Neural crest cell (in vitro differentiated cells): ENCODE measurements around the gene PTRH1. TPM values are rescaled to one million over a fixed set of nuclear protein-coding genes. Genes with fewer than 3 reads are reported as not detected.
A peak's percentile ranks its signal among the peaks of the same experiment; 100 is the strongest.
"Not testable (repeated sequence)": the region's sequence is repeated elsewhere in the genome, so short reads cannot be mapped to it uniquely, and the experiment has no call there.

ENCODE experiments used
- DNase-seq: peaks from one replicate; pipeline ENCODE4 v3.0.0; 2021; ENCODE audit warnings: low read depth, mixed read lengths, low spot score
- H3K27ac Mint-ChIP-seq: one replicate; pipeline ENCODE4 v1.8.0; 2021; ENCODE audit warnings: mild to moderate bottlenecking, mixed read lengths; ENCODE audit not compliant: unreplicated experiment
- H3K27me3 Mint-ChIP-seq: 2 replicates; pipeline ENCODE4 v1.8.0; 2021; ENCODE audit warnings: low read depth, mild to moderate bottlenecking, mixed read lengths
- H3K36me3 Mint-ChIP-seq: 2 replicates; pipeline ENCODE4 v1.8.0; 2021; ENCODE audit warnings: low read depth, mild to moderate bottlenecking, mixed read lengths
- H3K4me1 Mint-ChIP-seq: 2 replicates; pipeline ENCODE4 v1.8.0; 2021; ENCODE audit warnings: mixed read lengths
- H3K4me3 Mint-ChIP-seq: one replicate; pipeline ENCODE4 v1.8.0; 2021; ENCODE audit warnings: mild to moderate bottlenecking, mixed read lengths
- H3K9me3 Mint-ChIP-seq: 2 replicates; pipeline ENCODE4 v1.8.0; 2021; ENCODE audit warnings: mixed read lengths
- total RNA-seq: library from RNA; stranded (reverse); gene quantifications from 2 replicates; pipeline ENCODE4 v1.2.1, GENCODE V29; 2021
- TF ChIP-seq, protein P1 (sequence below): fragments of 200-600 bp; sonication (generic); conservative IDR thresholded peaks from 2 replicates; pipeline ENCODE4 v1.5.0; 2021; ENCODE audit warnings: antibody characterized with exemption, mild to moderate bottlenecking

PTRH1 gene
- total RNA-seq, 1 donor from 2014 or later = 9.8 TPM

DNA sequence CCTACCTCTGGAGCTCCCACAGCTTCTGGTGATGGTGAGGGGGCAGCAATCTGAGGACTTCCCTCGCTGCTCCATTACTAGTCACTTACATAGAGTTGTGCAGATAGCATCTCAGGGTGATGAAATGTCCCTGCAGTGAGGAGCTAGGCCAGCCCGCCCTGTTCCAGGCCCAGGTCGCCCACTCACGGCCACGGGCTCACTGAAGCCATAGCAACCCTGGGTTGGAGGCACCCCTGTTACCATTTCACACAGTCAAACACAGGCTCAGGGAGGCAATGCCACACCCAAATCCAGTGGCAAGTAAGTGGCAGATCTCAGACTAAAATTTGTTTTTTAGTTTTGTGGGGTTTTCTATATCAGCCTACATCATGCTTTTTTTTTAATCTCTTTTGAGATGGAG is 43.4 kb upstream of the PTRH1 start:
- H3K27ac Mint-ChIP-seq = no peak overlapping the region
- TF ChIP-seq, protein P1, sequence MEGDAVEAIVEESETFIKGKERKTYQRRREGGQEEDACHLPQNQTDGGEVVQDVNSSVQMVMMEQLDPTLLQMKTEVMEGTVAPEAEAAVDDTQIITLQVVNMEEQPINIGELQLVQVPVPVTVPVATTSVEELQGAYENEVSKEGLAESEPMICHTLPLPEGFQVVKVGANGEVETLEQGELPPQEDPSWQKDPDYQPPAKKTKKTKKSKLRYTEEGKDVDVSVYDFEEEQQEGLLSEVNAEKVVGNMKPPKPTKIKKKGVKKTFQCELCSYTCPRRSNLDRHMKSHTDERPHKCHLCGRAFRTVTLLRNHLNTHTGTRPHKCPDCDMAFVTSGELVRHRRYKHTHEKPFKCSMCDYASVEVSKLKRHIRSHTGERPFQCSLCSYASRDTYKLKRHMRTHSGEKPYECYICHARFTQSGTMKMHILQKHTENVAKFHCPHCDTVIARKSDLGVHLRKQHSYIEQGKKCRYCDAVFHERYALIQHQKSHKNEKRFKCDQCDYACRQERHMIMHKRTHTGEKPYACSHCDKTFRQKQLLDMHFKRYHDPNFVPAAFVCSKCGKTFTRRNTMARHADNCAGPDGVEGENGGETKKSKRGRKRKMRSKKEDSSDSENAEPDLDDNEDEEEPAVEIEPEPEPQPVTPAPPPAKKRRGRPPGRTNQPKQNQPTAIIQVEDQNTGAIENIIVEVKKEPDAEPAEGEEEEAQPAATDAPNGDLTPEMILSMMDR = no peak
- H3K9me3 Mint-ChIP-seq = no peaks in the 10 kb centered on the region
- no peak for DNase-seq
- H3K27me3 Mint-ChIP-seq = peaks cover 42% of the 10 kb centered on the region
- peaks cover 12% of the 10 kb centered on the region for H3K4me1 Mint-ChIP-seq
- no peak overlapping the region for H3K4me3 Mint-ChIP-seq
- H3K36me3 Mint-ChIP-seq = no peaks in the 10 kb centered on the region

GRCh38 chr9:127756776-127757175 is 41.3 kb upstream of the PTRH1 start:
- not testable (repeated sequence) for H3K4me3 Mint-ChIP-seq, DNase-seq, H3K9me3 Mint-ChIP-seq, H3K36me3 Mint-ChIP-seq, H3K27ac Mint-ChIP-seq, H3K4me1 Mint-ChIP-seq
- peaks cover 52% of the 10 kb centered on the region for H3K27me3 Mint-ChIP-seq

GRCh38 chr9:127756233-127756632 is 40.8 kb upstream of the PTRH1 start:
- TF ChIP-seq, protein P1 = no peak
- H3K4me3 Mint-ChIP-seq = no peak overlapping the region
- no peak for DNase-seq
- no peaks in the 10 kb centered on the region for H3K4me1 Mint-ChIP-seq
- H3K9me3 Mint-ChIP-seq = no peaks in the 10 kb centered on the region
- no peaks in the 10 kb centered on the region for H3K36me3 Mint-ChIP-seq
- no peak overlapping the region for H3K27ac Mint-ChIP-seq
- H3K27me3 Mint-ChIP-seq = peaks cover 57% of the 10 kb centered on the region

DNA sequence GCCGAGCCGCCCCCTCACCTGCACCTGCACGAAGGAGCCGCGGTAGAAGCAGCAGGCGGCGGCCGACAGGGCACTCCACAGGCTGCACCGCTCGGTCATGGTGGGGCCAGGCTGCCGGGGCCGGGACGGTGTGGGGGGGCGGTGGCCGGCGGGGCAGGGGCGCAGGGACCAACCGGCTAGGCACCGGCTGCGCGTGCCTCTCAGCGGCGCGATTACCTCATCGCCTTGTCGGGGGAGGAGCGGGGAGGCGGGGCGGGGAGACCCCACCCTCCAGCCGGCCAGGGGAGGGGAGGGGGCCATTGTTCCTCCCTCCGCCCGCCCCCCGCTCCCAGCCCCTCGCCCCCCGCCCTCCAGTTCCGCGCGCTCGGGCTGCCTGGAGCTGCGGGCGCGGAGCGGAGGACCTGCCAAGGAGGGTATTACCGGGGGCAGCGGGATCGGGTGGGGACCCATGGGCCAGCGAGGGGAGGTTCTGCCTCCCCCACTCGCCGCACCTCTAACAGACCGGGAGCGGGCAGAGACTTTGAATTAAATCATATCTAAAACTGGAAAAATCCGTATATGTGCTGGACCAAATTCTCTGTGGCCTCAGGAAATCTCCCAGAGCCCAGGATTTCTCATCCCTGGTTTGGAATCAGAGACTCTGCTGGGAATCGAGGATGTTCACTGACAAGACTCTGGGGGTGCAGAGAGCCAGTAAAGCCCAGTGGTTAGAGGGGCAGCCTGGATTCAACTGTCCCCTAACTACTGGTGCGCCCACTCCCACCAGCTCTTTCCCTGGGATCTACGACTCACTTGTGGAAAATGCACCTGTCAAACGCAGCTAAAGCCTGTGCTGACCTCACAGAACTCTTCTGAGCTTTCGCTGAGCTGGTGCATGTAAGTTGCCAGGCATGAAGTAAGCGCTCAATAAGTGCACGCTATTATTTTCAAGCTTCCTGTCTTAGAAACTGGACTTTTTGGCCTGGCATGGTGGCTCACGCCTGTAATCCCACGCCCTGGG is 39.9 kb upstream of the PTRH1 start:
- H3K4me3 Mint-ChIP-seq = peak overlapping the region; percentile 38
- H3K4me1 Mint-ChIP-seq = no peaks in the 10 kb centered on the region
- TF ChIP-seq, protein P1 = no peak
- H3K9me3 Mint-ChIP-seq = no peaks in the 10 kb centered on the region
- H3K27me3 Mint-ChIP-seq = peaks cover 63% of the 10 kb centered on the region
- no peak overlapping the region for H3K27ac Mint-ChIP-seq
- no peaks in the 10 kb centered on the region for H3K36me3 Mint-ChIP-seq
- peak; percentile 32 for DNase-seq

GRCh38 chr9:127754099-127755060 is 38.9 kb upstream of the PTRH1 start:
- H3K36me3 Mint-ChIP-seq = no peaks in the 10 kb centered on the region
- H3K27me3 Mint-ChIP-seq = peaks cover 61% of the 10 kb centered on the region
- TF ChIP-seq, protein P1 = no peak
- peak overlapping the region; percentile 27 for H3K4me3 Mint-ChIP-seq
- no peak overlapping the region for H3K27ac Mint-ChIP-seq
- no peaks in the 10 kb centered on the region for H3K9me3 Mint-ChIP-seq
- DNase-seq = peak; percentile 60
- no peaks in the 10 kb centered on the region for H3K4me1 Mint-ChIP-seq
